HepG2 (cell line): ENCODE data around the gene PREX1. TPM values are rescaled to one million over a fixed set of nuclear protein-coding genes. Genes with fewer than 3 reads are reported as not detected.
A peak's percentile ranks its signal among the peaks of the same experiment; 100 is the strongest.

Source experiments
- EEA1 ChIP-seq: sonication (generic); formaldehyde crosslinking; IDR thresholded peaks from 2 replicates; pipeline ENCODE4 v1.5.1; 2020; ENCODE audit warnings: mild to moderate bottlenecking, missing genetic modification reagents, borderline replicate concordance
- FOXO1 ChIP-seq: sonication (generic); formaldehyde crosslinking; IDR thresholded peaks from 2 replicates; pipeline ENCODE4 v1.4.0; 2020; ENCODE audit warnings: missing genetic modification reagents
- HOMEZ ChIP-seq: IDR thresholded peaks from 2 replicates; pipeline ENCODE4 v1.6.1; 2016; ENCODE audit warnings: low read depth
- HOXA9 ChIP-seq: sonication (generic); formaldehyde crosslinking; IDR thresholded peaks from 2 replicates; pipeline ENCODE4 v1.8.1; 2022; ENCODE audit warnings: missing genetic modification reagents, mild to moderate bottlenecking, moderate library complexity, borderline replicate concordance
- SAP130 ChIP-seq: IDR thresholded peaks from 2 replicates; pipeline ENCODE4 v1.6.1; 2016; ENCODE audit warnings: low read depth
- ZBTB40 ChIP-seq, 2 experiments: fragments of 450-650 bp in 1 of 2; sonication (generic) in 1 of 2; formaldehyde crosslinking in 1 of 2; IDR thresholded peaks; 2 replicates each; pipeline versions ENCODE4 v1.6.1 to v1.8.0; 2016 to 2022; ENCODE audit warnings: antibody characterized with exemption in 1 of 2, mild to moderate bottlenecking in 1 of 2, missing genetic modification reagents in 1 of 2
- ZNF441 ChIP-seq: sonication (generic); formaldehyde crosslinking; IDR thresholded peaks from 2 replicates; pipeline ENCODE4 v1.7.0; 2021; ENCODE audit warnings: missing genetic modification reagents, borderline replicate concordance
- ZNF580 ChIP-seq: IDR thresholded peaks from 2 replicates; pipeline ENCODE4 v1.6.1; 2016; ENCODE audit warnings: low read depth, borderline replicate concordance
- ZNF672 ChIP-seq: sonication (generic); formaldehyde crosslinking; IDR thresholded peaks from 2 replicates; pipeline ENCODE4 v1.8.1; 2022; ENCODE audit warnings: missing genetic modification reagents
- ZNF687 ChIP-seq: sonication (generic); formaldehyde crosslinking; IDR thresholded peaks from 2 replicates; pipeline ENCODE4 v1.5.1; 2020; ENCODE audit warnings: mild to moderate bottlenecking, missing genetic modification reagents, moderate library complexity
- ZNF724P ChIP-seq: sonication (generic); formaldehyde crosslinking; IDR thresholded peaks from 2 replicates; pipeline ENCODE4 v1.8.0; 2022; ENCODE audit warnings: missing genetic modification reagents, borderline replicate concordance
- polyA plus RNA-seq, 8 experiments: library from polyadenylated mRNA; depleted of rRNA in 3 of 8; stranded (reverse) in 7 of 8; unstranded in 1 of 8; fragments of >200 nt; fragmentation: Illumina TruSeq in 4 of 8; extraction: Trizol in 4 of 8; gene quantifications; 2 replicates each; pipeline versions ENCODE4 v1.2.1 to v1.2.3, GENCODE V29; 2011 to 2016; ENCODE audit warnings: low read depth in 4 of 8, missing spikeins in 1 of 8, mixed read lengths in 1 of 8; ENCODE audit not compliant: insufficient read depth in 1 of 8
- total RNA-seq, 5 experiments: library from RNA; depleted of rRNA; stranded (reverse); fragments of >200 nt; fragmentation: Illumina TruSeq; extraction: Trizol; gene quantifications; 2 replicates each; pipeline ENCODE4 v1.2.3, GENCODE V29; 2016; ENCODE audit warnings: low read depth in 1 of 5

Gene PREX1
- total and polyA plus RNA-seq, 2 of the 13 experiments (the other 11 are each of a cell fraction or from before 2014, with no cell fraction given), result 0.02 to 0.04 TPM

- TF ChIP-seq ZBTB40 (IDR thresholded peaks at IDR 0.05) (no peak), ZBTB40 (CRISPR knock-in tag; IDR thresholded peaks at IDR 0.05) (no peak; the same call in 1 of the 2 replicates), EEA1 (CRISPR knock-in tag) (no peak), ZNF672 (CRISPR knock-in tag) (no peak), SAP130 (CRISPR knock-in tag) (0 out of 2 replicates have a peak, but pooled peaks have one; percentile 12), ZNF687 (CRISPR knock-in tag) (peak; percentile 52), ZNF724P (peak; percentile 89; the same call in 1 of the 2 replicates), FOXO1 (CRISPR knock-in tag) (peak; percentile 76), ZNF580 (0 out of 2 replicates have a peak, but pooled peaks have one; percentile 41), HOMEZ (CRISPR knock-in tag) (peak; percentile 15), HOXA9 (CRISPR knock-in tag) (no peak), ZNF441 (CRISPR knock-in tag) (no peak)
Observed at GRCh38 chr20:48620507-48621375, 207.1 kb downstream of the PREX1 start (continued).
